HG02642 (cell line): ENCODE results near the gene TMEM108.

ENCODE experiments used
- ATAC-seq: cut with Tn5 transposase; IDR thresholded peaks from one replicate; pipeline ENCODE4 v1.9.1; 2021; ENCODE audit warnings: mild to moderate bottlenecking; ENCODE audit not compliant: unreplicated experiment, poor library complexity

TMEM108 gene

DNA sequence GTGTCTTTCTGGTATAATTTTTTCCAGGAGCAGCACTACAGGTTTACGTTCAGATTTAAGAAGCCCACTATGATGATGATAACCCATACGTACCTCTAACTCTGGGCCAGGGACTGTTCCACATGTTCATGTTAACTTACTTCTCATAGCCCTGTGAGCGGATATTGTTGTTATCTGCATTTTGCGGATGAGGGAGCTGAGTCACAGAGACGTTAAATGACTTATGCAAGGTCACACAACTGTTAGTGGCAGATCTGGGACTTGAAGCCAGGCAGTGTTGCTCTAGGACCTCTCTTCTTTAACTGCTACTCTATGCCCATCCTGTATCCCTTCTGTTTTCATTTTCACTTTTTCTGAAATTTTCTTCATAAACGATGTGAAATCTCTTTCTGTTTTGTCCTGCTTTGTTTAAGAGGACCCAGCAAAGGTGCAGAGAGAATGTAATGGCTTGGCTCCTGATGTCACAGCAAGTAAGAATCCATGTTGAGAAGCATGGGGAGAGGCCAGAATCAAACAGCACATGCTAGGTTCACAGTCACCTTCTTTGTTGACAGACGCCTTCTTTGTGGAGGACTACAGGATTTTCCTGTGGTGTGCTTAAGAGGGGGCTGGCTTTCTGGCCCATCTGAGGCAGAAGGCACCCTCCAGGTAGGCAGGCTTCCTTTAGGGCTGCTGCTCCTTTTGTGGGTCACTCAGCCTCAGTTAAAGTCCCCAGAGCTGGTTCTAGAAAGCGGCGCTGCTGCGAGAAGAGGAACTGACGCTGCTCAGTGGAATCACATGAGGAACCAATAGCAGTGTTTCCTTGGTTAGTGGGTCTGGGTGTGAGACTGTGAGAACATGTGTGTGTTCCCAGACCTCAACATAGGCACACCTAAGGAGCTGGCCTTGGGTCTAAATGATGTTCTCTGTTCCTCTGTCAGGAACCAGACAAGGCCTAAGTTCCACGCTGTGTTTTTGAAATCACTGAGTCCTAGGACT, 121.6 kb downstream of the TMEM108 start:
- no peak for ATAC-seq

DNA sequence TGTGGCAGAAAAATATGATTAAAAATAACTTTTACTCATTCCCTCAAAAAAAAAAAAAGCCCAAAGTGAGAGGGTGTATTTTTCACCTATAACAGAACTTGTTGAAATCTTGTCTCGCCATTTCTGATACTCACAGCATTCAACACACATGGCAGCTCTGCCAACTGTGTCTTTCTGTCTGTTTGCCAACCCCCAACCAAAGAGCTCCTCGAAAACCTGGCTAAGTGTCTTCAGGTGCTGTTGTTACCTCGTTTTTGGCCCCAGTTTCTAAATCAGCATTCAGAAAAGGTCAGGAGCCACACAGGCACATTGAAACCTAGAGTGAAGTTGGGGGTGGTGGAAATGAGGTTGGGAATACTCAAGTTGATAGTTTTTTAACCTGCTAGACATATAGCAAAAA, 123.5 kb downstream of the TMEM108 start:
- no peak for ATAC-seq

DNA sequence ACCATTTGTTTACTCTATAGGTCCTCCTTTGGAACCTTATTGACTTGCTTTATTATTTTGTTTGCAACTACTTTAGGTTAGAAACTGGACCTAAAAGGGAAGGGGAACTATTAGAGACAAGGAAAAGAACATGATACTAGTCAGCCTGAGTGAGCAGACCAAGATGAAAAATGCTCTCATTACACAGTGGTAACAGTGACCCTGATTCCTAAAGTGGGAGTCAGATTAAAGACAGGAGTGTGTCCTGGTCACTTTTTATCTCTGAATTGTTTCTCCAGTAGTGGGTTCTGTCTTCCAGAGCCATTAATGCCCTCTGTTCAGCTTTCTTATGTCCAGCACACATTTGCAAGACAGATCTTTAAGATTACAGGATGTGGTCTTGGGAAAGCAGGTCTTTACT, 124.1 kb downstream of the TMEM108 start:
- ATAC-seq, result no peak

DNA sequence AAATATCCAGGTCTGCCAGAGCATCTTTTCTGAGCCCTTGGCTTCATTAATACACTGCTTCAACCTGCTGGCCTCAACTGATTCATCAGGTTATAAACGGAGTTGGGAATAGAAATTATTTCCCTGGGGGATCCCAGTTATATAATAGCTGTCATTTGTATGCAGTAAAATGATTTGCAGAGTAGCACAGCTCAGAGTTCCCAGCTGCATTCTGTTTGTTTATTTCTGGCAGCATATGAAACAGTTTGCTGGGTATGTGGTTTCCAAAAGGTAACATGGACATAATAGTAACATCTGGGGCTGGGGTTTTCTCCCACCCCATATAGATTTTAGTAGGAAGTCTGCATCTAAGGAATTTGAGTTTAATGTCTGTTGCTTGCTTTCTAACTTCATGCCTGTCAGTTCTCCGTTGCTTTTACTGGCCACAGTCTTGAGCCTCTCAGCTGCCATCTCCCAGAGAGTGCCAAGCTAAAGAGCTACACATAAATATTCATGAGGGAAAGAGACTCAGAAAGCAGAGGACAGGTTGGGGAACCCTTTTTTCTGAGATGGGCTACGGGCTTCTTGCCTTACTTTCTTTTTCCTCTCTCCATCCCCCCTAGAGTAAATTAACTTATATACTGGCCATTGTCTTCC, 124.6 kb downstream of the TMEM108 start:
- ATAC-seq, result no peak

DNA sequence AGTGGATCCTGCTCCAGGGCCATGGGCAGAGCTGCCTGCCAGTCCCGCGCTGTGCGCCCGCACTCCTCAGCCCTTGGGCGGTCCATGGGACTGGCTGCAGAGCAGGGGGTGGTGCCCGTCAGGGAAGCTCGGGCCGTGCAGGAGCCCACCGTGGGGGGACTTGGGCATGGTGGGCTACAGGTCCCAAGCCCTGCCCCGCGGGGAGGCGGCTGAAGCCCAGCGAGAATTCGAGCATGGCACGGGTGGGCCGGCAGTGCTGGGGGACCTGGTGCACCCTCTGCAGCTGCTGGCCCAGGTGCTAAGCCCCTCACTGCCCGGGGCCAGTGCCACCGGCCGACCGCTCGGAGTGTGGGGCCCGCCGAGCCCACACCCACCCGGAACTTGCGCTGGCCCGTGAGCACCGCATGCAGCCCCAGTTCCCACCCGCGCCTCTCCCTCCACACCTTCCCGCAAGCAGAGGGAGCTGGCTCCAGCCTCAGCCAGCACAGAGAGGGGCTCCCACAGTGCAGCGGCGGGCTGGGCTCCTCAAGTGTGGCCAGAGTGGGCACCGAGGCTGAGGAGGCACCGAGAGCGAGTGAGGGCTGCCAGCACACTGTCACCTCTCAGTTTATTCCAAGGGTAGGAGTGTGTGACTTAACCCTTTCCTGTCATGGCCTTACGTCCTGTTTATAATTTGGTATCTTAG, 129.3 kb downstream of the TMEM108 start:
- ATAC-seq, result no peak

DNA sequence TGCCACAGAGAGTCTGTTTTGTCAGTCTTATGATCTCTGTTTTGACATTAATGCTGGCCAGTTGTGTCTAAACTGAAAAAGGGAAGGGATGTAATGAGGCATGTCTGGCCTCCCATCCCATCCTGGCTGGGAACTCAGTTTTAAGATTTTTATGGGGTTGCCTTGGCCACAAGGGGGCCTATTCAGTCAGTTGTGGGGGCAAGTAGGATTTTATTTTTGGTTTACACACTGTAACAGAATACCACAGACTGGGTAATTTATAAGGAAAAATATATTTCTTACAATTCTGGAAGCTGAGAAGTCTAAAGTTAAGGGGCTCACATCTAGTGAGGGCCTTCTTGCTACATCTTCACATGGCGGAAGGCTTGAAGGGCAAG, 129.8 kb downstream of the TMEM108 start:
- ATAC-seq, result no peak

DNA sequence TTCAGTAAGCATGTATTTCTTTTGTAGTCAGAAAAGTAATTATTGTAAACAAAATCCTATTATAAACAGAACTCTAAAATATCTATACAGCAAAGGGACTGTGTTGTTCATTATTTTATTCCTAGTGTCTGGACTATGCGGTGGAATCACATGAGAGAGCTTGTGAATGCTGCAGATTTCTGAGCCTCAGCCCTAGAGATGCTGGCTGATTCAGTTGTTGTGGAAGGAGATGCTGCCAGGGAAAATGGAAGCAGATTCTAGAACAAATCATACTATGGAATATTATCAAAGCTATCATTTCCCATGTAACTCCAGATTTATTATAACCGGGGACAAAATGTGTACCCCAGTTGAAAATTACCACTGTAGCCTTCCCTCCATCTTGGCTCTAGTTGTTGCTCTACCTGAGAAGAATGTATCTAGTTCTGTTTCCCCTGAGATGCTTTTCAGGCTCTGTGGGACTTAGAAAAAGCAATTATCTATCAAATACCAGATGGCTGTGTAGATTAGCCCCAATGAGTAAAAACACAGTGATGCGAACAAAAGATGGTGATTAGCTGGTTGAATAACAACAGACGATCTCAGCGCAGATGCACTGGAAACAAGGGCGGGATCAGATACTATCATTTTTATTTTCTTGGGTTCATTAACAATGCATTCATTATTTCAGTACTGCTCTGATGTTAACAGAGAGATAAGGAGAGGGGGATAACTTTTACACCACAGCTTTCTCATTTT, 131.3 kb downstream of the TMEM108 start:
- ATAC-seq, result no peak

DNA sequence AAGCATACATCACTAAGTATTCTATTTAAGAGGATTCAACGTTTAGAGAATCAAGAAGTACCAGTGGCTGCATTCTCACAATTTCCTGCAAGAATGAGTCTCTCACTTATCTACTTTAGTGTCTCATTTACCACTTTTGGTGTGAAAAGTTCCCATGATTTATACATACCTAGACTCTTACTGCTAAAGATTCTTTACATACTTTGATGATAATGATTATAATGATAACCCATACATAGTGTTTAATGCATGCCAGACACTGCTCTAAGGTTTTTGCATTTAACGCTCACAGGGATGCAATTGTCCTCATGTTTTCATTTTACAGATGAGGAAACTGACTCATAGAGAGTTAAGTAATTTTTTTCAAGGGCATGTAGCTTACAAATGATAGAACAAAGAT, 133.6 kb downstream of the TMEM108 start:
- ATAC-seq, result no peak

DNA sequence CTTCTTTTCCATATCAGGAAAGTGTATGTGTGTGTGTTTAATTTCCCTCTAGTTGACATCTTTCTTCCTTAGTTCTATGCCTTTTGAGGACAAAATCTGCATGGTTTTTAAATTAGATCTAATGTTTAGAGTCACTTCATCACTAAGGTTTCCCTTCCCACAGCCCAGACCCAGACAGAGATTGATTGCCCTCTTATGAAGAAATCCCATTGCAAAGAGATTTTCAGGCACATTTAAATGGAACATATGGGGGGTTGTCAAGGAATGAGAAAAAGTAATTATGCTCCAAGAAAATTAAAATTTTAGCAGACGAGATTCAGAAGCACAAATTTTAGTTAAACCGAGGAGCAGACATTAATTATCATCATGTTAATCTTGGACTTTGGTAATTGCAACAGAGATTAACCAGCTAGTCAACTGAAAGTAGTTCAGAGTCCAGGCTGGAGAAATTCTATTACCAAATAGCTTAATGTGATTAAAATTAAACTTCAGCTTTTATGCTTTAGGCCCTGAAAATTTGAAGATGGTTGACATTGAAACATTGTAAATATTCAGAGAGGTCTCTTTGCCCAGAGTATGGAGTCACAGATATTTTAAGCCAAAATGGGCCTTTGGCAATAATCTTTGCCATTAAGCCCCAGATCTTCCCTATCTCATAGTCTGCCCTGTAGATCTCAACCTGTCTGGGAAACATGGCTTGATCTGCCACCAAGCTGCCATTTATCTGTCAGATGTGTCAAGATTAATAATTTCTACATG, 143.4 kb downstream of the TMEM108 start:
- ATAC-seq, result no peak

DNA sequence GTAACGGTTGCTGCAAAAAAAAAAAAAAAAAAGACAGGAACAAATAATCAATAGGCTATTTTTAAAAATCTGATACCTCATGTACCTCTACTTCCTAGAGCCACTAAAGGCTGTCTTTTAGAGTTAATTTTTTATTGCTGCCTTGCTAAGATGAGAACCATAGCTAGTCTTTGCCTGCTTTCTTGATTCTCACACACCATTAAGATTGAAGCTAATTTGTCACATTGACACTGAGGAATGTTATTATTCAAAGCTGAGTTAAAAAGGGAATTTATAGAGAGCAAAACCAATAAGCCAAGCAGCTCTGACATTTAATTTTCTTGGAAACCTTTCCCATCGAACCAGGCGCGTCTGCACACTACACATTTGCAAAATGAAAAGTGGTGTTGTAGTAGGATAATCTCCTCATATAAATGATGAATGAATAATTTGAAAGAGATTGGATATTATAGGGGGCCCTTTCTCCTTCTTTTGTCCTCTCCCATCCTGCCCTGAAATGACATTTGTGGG, 149.7 kb downstream of the TMEM108 start:
- no peak for ATAC-seq

DNA sequence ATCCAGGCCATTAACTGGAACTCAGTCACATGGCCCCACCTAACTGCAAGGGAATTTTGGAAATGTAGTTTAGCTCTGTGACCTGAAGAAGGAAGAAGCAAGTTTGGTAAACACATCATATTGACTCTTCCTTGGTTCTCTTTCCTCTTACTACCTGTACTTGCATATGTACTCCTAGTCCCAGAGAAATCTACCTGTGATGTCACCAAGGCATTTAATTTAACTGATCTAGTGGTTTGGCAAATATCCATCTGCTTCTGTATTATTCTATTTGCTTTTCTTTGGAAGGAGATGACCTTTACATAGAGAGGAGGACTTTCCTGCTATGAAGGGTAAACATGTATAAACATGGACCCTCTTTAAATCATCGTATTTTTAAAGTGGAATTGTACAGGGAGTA, 150.8 kb downstream of the TMEM108 start:
- ATAC-seq, result no peak

DNA sequence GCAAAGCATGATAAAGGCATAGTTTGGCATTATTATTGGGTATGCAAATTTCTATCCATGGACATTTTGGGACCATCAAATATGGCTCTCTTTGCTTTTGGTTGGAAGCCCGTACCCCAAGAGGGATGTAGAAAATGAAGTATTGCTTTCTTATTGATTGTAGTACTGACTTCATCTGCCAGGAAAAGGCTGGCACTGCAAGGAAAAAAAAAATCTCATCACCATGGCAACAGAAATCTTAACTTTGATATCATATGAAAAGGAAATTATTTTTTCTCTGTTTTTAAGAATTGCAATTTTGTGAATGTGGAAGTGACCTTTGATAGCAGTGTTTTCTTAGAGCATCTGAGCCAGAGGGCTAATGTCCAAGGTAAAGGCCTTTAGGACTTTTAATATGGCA, 151.7 kb downstream of the TMEM108 start:
- no peak for ATAC-seq

DNA sequence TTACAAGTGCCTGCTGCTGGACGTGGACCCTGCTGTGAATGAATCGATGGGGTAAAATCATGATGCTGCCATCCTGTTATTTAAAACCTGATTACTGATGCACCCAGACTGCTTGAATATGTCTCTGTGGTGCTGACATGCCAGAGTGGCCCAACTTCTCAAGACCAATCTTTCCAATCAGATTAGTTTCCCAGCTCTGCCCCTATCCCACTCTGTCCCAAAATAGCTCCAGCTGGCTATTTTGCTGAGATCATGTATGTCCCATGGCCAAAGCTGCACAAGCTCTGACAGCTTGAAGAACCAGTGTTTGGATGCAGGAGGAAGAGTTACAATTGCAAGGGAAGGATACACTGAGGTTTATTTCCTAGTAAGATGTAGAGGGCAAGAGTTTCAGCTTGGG, 153.6 kb downstream of the TMEM108 start:
- no peak for ATAC-seq

DNA sequence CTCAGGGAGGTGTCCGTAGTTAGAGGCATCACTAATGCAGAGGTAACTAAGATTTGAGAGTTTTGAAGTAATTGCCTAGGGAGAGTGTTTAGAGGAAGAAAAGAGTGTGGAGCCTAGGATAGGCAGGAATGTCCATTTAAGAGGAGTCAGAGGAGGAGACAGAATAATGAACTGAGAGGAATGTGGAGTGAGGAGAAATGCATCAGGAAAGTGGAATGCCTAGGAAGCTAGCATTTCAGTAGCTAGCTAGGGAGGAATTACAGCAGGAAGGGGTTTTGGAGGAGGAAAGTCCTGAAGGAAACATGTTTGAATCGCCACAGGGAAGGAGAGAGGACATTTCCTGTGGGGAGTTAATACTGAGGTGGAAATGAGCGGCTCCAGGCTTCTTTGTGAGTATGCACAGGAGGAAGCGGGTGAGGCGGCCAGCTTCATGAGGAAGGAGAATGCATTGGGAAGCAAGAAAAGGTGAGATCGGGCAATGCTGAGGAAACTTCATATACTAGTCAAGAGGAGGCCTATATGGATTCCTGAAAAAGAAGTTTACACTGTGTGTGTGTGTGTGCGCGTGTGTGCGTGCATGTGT, 154.3 kb downstream of the TMEM108 start:
- ATAC-seq, result no peak

DNA sequence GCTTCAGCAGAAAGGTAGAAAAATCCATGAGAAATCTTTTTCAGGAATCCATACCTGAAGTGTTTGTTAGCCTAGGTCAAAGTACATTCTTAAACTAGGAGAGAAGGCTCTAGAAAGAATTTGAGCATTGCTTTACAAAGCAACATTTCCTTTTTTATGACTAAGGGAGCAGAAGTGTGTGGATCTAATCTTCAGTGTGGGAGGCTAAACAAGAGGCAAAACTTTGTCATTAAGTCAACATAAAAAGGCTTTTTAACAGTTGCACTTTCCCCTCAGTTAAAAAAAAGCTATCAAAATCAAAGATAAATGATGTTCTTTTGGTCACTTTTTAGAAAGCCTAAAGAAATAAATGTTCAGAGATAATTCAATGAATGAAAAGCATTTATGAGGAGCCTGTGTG, 154.8 kb downstream of the TMEM108 start:
- ATAC-seq, result no peak

DNA sequence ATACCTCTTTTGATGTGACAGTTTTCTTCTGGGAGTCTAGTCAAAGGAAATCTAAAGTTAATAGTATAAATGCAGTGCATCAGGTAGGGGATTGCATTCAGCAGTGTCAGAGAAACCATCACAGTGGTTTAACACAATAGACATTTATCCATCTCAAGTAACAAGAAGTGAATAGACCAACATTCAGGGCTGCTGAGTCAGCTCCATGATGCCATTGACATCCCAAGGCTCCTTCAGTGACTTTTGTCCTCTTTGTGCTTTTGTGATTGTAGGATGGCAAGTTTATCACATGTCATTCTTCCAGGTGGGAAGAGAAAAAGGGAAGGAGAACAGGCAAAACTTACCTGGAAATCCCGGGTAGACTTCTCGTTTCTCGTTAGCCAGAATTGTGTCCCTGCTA, 158.3 kb downstream of the TMEM108 start:
- ATAC-seq, result no peak

DNA sequence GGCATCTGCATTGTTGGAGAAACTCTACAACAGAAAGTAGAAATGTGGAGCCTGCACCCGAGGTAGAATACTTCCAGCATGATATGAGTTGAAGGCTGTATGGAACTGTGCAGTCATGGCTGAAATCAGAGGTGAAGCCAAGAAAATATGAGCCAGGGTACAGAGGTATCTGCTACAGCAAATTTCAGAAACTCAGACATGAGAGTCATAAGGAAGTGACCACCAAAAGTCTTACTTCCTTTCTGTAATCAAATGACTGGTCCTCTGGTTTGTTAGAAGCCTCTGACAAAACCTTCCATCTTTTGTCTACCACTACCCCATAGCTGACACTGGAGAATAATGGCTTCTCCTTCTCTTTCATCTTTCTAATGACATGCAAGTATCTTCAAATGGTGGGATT, 159.4 kb downstream of the TMEM108 start:
- no peak for ATAC-seq

DNA sequence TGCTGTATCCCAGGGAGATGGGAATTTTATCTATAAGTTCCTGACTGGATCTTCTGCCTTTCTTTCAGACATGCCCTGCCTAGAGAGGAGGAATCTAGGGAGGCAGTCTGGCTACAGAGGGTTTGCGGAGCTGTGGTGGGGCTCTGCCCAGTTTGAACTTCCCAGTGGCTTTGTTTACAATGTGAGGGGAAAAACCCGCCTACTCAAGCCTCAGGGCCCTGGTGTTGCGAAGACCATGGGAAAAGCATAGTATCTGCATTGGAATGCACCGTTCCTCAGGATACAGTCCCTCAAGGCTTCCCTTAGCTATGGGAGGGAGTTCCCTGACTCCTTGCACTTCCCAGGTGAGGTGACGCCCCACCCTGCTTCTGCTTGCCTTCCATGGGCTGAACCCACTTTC, 168.7 kb downstream of the TMEM108 start:
- no peak for ATAC-seq

DNA sequence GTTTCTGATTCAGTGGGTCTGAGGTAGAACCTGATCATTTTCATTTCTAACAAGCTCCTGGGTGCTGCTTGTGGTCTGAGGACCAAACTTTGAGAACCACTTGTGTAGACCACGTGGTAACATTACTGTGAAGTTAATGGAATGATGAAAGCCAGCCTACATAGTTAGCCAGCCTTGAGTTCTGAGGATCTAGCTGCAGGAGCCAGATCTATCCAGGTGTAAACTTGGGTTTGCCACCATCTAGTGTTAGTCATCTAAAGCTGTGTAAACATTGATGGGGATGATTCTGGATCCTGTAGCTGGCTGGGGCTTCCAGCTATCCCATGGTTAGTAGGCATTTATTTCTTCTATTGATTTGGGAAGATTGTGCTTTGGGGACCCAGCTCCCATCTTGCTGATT, 170.0 kb downstream of the TMEM108 start:
- no peak for ATAC-seq
